Uterus (tissue), 4 donors: ENCODE data around the gene PLPP4. TPM values are rescaled to one million over a fixed set of nuclear protein-coding genes. Genes with fewer than 3 reads are reported as not detected.

Experiments
- DNase-seq, 2 donors: peaks; one replicate each; pipeline ENCODE4 v3.0.0-alpha.2; 2019 to 2020
- H3K27ac ChIP-seq, 2 donors: fragments of 200-600 bp; sonication (generic); 1 replicate in 1 of 2; 2 replicates in 1 of 2; pipeline ENCODE4 v1.5.1; 2016 to 2018
- H3K27me3 ChIP-seq, 2 donors: fragments of 200-600 bp; sonication (generic); one replicate each; pipeline ENCODE4 v1.5.1; 2018 to 2019; ENCODE audit warnings: control low read depth in 1 of 2
- H3K36me3 ChIP-seq, 2 donors: fragments of 200-600 bp; sonication (generic); one replicate each; pipeline ENCODE4 v1.5.1; 2019; ENCODE audit warnings: control low read depth in 1 of 2
- H3K4me1 ChIP-seq, 2 donors: fragments of 200-600 bp; sonication (generic); one replicate each; pipeline ENCODE4 v1.5.1; 2018 to 2019; ENCODE audit warnings: control low read depth in 1 of 2
- H3K4me3 ChIP-seq, 2 donors: fragments of 200-600 bp; sonication (generic); 1 replicate in 1 of 2; 2 replicates in 1 of 2; pipeline ENCODE4 v1.5.1; 2018 to 2019; ENCODE audit warnings: mild to moderate bottlenecking in 1 of 2
- H3K9me3 ChIP-seq, 2 donors: fragments of 200-600 bp; sonication (generic); one replicate each; pipeline ENCODE4 v1.5.1; 2019; ENCODE audit warnings: control low read depth in 1 of 2
- CTCF ChIP-seq, 4 experiments: fragments of 200-600 bp in 2 of 4; fragments of 450-650 bp in 2 of 4; sonication (generic) in 2 of 4; IDR thresholded peaks; one replicate each; pipeline ENCODE4 v1.5.1; 2016 to 2019; ENCODE audit warnings: antibody characterized with exemption in 4 of 4, mild to moderate bottlenecking in 2 of 4, moderate library complexity in 1 of 4
- POLR2A ChIP-seq, 2 donors: fragments of 450-650 bp; IDR thresholded peaks; one replicate each; pipeline ENCODE4 v1.6.1; 2016; ENCODE audit warnings: antibody characterized with exemption in 2 of 2, mild to moderate bottlenecking in 1 of 2, moderate library complexity in 1 of 2
- intact Hi-C: fragments of 100-400 bp; cut with DNase I; formaldehyde crosslinking; loops from one replicate; pipeline ENCODE4 v1.15.1; 2023; ENCODE audit warnings: low total_unique reads
- total RNA-seq, 4 donors: library from RNA; depleted of rRNA in 3 of 4; stranded (reverse); fragments of >200 nt in 3 of 4; gene quantifications; one replicate each; pipeline versions ENCODE4 v1.1.0 to v1.2.4, GENCODE V29; 2014 to 2023
- donor health status: DM: yes; HTN: yes; CAD: no.

Gene PLPP4
- total RNA-seq, 4 donors from 2014 or later: 0.55 TPM; not detected in 3

DNA sequence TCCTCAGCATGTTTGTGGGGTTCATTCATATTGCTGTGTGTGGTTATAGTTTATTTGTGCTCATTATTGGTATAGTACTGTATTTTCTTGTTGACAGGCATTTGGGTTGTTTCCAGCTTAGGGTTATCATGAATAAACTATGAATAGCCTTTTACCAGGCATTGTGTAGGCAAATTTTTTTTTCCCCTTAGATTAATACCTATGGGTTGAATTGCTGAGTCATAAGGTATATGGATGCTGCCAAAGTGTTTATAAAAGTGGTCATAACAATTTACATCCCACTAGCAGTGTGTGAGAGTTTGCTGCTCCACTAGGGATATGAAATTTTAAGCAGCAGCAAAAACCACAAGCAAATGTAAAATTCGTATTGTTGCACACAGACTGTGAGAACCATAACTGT, 175.0 kb downstream of the PLPP4 start:
- Histone ChIP-seq H3K36me3 (no peaks in the 10 kb centered on the region), H3K27ac (no peak overlapping the region), H3K9me3 (no peaks in the 10 kb centered on the region), H3K4me1 (no peaks in the 10 kb centered on the region), H3K27me3 (no peaks in the 10 kb centered on the region), H3K4me3 (no peak overlapping the region)
- intact Hi-C loops: no loop called here
- DNase-seq: no peak
- no peak for TF ChIP-seq POLR2A (IDR thresholded peaks at IDR 0.05)
- TF ChIP-seq CTCF (IDR thresholded peaks at IDR 0.05): no peak

- H3K36me3 ChIP-seq: no peaks in the 10 kb centered on the region
- no peaks in the 10 kb centered on the region for H3K4me1 ChIP-seq
- DNase-seq: no peak
- H3K4me3 ChIP-seq: no peak overlapping the region
- H3K27ac ChIP-seq: no peak overlapping the region
- no peak for TF ChIP-seq POLR2A (IDR thresholded peaks at IDR 0.05)
- TF ChIP-seq CTCF (IDR thresholded peaks at IDR 0.05): no peak
- intact Hi-C loops: no loop called here
- no peaks in the 10 kb centered on the region for H3K9me3 ChIP-seq
- no peaks in the 10 kb centered on the region for H3K27me3 ChIP-seq
Observed at GRCh38 chr10:120632942-120633341, 175.9 kb downstream of the PLPP4 start.

DNA sequence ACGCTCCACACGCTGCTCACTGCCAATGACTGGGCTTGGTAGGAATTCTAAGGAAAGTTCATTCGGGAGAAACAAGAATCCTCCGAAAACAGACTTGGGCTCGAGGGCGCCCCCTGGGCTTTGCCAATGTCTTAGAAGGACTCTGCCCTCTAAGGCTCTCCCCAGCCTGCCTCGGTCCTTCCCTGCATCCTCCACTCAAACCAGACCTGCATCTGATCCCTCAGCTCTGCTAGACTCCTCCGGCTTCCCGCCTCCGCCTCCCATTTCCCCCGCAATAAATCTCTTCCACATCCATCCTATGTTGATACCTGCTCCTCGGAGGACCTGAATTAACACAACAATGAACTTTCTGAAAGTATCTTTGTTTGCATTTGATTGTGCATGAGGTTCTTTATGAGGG, 177.6 kb downstream of the PLPP4 start:
- no peak for DNase-seq
- no peak overlapping the region for H3K27ac ChIP-seq
- TF ChIP-seq POLR2A (IDR thresholded peaks at IDR 0.05): no peak
- no peak for TF ChIP-seq CTCF (IDR thresholded peaks at IDR 0.05)
- H3K4me3 ChIP-seq: no peak overlapping the region
- H3K27me3 ChIP-seq: no peaks in the 10 kb centered on the region
- no peaks in the 10 kb centered on the region for H3K4me1 ChIP-seq
- H3K36me3 ChIP-seq: no peaks in the 10 kb centered on the region
- H3K9me3 ChIP-seq: no peaks in the 10 kb centered on the region
- intact Hi-C loops: no loop called here
